ENCODE measurements around the gene ZBTB5. TPM values are rescaled to one million over a fixed set of nuclear protein-coding genes. Genes with fewer than 3 reads are reported as not detected.
A peak's percentile ranks its signal among the peaks of the same experiment; 100 is the strongest.

The ZBTB5 gene
- total RNA-seq, 1 experiment from 2014 or later, result 16.7 TPM

- TF ChIP-seq AFF4 (CRISPR knock-in tag; IDR thresholded peaks at IDR 0.05; ENCODE audit: borderline replicate concordance), result no peak
Measured at GRCh38 chr9:37413311-37413710, 51.9 kb downstream of the ZBTB5 start (continued).

GRCh38 chr9:37412431-37413151, 52.7 kb downstream of the ZBTB5 start:
- no peak for TF ChIP-seq ZNF232 (CRISPR knock-in tag; IDR thresholded peaks at IDR 0.05)
- TF ChIP-seq ZNF138 (CRISPR knock-in tag; conservative IDR thresholded peaks at IDR 0.05), result no peak
- TF ChIP-seq STAT6 (CRISPR knock-in tag; conservative IDR thresholded peaks at IDR 0.05; ENCODE audit: low read depth), result no peak
- TF ChIP-seq NR2C2 (CRISPR knock-in tag; IDR thresholded peaks at IDR 0.05), result no peak
- no peak for TF ChIP-seq CREM (CRISPR knock-in tag; IDR thresholded peaks at IDR 0.05)
- no peak for TF ChIP-seq ATF2 (CRISPR knock-in tag; IDR thresholded peaks at IDR 0.05; ENCODE audit: borderline replicate concordance, low read depth)
- no peak for TF ChIP-seq E2F5 (CRISPR knock-in tag; IDR thresholded peaks at IDR 0.05)
- no peak for TF ChIP-seq SP1 (CRISPR knock-in tag; conservative IDR thresholded peaks at IDR 0.05)
- no peak for TF ChIP-seq SOX15 (CRISPR knock-in tag; IDR thresholded peaks at IDR 0.05)
- TF ChIP-seq RELA (CRISPR knock-in tag; IDR thresholded peaks at IDR 0.05; ENCODE audit: borderline replicate concordance), result no peak
- TF ChIP-seq ZNF423 (CRISPR knock-in tag; IDR thresholded peaks at IDR 0.05), result no peak
- DNase-seq (ENCODE audit: low spot score), result no peak
- Mint-ChIP-seq H3K27me3 (ENCODE audit: low read depth) (peaks cover 2% of the 10 kb centered on the region; the same call in 1 of the 2 replicates), H3K36me3 (no peaks in the 10 kb centered on the region), H3K4me3 (no peak overlapping the region), H3K9me3 (no peaks in the 10 kb centered on the region), H3K4me1 (peaks cover 47% of the 10 kb centered on the region), H3K27ac (no peak overlapping the region)
- ChIA-PET POLR2A (no interaction called here), CTCF (interaction anchor here (0.5 to 3.8 kb wide), 13 partner anchors 10 to 1501 kb away, joined by 3 to 27 read pairs (median 8); partner anchors contain the start of gene GRHPR)
- peak; percentile 12 for ATAC-seq
